ENCODE measurements around the gene NUP93. TPM values are rescaled to one million over a fixed set of nuclear protein-coding genes. Genes with fewer than 3 reads are reported as not detected.

NUP93 gene
- total and polyA plus RNA-seq, 7 donors, result 13.8 to 35.8 (median 21.4) TPM

DNA sequence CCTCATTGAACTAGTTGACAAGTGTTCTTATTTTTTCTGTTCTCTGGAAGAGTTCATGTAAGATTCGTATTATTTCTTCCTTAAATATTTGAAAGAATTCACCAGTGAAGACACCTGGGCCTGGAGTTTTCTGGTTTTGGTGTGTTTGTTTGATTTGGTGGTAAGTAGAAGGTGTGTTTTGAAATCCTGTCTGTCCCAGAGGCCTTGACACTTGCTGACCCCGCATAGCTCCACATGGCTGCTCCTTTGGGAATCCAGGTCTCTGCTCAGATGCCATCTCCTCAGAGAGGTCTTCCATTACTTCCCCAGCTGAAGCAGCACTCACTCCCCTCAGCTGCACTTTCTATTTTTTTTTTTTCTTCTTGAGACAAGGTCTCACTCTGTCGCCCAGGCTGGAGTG is 5.7 kb upstream of the NUP93 start:
- DNase-seq, result no peak
- H3K27me3 ChIP-seq, result no peaks in the 10 kb centered on the region
- peaks cover 0 to 17% (median 9%) of the 10 kb centered on the region in 4 donors for H3K4me1 ChIP-seq
- TF ChIP-seq POLR2A (IDR thresholded peaks at IDR 0.05), result no peak
- TF ChIP-seq, protein P1, sequence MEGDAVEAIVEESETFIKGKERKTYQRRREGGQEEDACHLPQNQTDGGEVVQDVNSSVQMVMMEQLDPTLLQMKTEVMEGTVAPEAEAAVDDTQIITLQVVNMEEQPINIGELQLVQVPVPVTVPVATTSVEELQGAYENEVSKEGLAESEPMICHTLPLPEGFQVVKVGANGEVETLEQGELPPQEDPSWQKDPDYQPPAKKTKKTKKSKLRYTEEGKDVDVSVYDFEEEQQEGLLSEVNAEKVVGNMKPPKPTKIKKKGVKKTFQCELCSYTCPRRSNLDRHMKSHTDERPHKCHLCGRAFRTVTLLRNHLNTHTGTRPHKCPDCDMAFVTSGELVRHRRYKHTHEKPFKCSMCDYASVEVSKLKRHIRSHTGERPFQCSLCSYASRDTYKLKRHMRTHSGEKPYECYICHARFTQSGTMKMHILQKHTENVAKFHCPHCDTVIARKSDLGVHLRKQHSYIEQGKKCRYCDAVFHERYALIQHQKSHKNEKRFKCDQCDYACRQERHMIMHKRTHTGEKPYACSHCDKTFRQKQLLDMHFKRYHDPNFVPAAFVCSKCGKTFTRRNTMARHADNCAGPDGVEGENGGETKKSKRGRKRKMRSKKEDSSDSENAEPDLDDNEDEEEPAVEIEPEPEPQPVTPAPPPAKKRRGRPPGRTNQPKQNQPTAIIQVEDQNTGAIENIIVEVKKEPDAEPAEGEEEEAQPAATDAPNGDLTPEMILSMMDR (IDR thresholded peaks at IDR 0.05), result no peak
- WGBS, 2 donors, result 93% methylated on average over 3 of the region's 3 CpGs
- no peak overlapping the region for H3K4me3 ChIP-seq
- H3K9me3 ChIP-seq, result no peaks in the 10 kb centered on the region
- intact Hi-C loops (cut with DNase I), result no loop called here
- no peak overlapping the region for H3K27ac ChIP-seq
- no peaks in the 10 kb centered on the region for H3K36me3 ChIP-seq

DNA sequence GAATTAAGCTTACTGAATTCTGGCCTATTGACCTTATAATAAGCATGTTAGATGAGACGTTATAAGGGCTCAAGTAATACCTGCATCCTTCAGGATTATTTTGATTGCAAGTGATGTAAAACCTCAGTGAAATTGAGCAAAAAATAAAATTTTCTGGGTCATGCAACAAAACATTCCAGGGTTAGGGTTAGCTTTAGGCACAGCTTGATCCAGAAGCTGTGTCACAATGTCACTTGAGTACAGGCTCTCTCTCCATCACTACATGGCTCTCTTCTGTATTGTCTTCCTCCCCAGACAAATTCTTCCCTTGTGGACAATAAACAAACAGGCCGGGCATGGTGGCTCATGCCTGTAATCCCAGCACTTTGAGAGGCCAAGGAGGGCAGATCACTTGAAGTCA is 3.6 kb upstream of the NUP93 start:
- Histone ChIP-seq H3K27ac (no peak overlapping the region), H3K36me3 (no peaks in the 10 kb centered on the region), H3K4me3 (no peak overlapping the region), H3K4me1 (peaks cover 0 to 27% (median 18%) of the 10 kb centered on the region in 4 donors), H3K27me3 (no peaks in the 10 kb centered on the region), H3K9me3 (no peaks in the 10 kb centered on the region)
- DNase-seq, result no peak
- intact Hi-C loops (cut with DNase I), result no loop called here
- no peak for TF ChIP-seq POLR2AphosphoS5 (IDR thresholded peaks at IDR 0.05)
- TF ChIP-seq, protein P1 (IDR thresholded peaks at IDR 0.05), result no peak
- no peak for TF ChIP-seq POLR2A (IDR thresholded peaks at IDR 0.05)
- TF ChIP-seq EP300 (IDR thresholded peaks at IDR 0.05), result no peak
- WGBS, 2 donors, result 85% methylated on average over 2 of the region's 2 CpGs

- Histone ChIP-seq H3K27me3 (no peaks in the 10 kb centered on the region), H3K4me1 (peaks cover 0 to 27% (median 18%) of the 10 kb centered on the region in 4 donors), H3K9me3 (no peaks in the 10 kb centered on the region), H3K27ac (no peak overlapping the region), H3K36me3 (no peaks in the 10 kb centered on the region), H3K4me3 (no peak overlapping the region)
- 91 to 94% methylated on average over 6 of the region's 6 CpGs for WGBS, 2 donors
- TF ChIP-seq, protein P1 (IDR thresholded peaks at IDR 0.05), result no peak
- TF ChIP-seq POLR2A (IDR thresholded peaks at IDR 0.05) (no peak), POLR2AphosphoS5 (IDR thresholded peaks at IDR 0.05) (no peak), EP300 (IDR thresholded peaks at IDR 0.05) (no peak)
- DNase-seq, result no peak
- intact Hi-C loops (cut with DNase I), result no loop called here
These were observed 3.0 kb upstream of the NUP93 start for GRCh38 chr16:56726926-56727325.

DNA sequence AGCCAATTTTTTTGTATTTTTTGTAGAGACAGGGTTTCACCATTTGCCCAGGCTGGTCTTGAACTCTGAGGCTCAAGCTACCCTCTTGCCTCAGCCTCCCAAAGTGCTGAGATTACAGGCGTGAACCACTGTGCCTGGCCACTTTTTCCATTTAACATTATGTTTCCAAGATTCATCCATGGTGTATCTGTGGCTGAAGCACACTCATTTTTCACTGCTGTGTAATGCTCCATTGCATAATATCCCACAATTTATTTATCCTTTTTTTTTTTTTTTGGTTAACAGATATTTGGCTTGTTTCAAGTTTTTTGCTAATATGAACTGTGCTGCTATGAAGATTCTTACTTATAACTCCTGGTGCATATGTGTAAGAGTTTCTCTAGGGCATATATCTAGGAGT is 1.9 kb upstream of the NUP93 start:
- no peak for DNase-seq
- Histone ChIP-seq H3K27ac (no peak overlapping the region), H3K27me3 (no peaks in the 10 kb centered on the region), H3K36me3 (no peaks in the 10 kb centered on the region), H3K4me1 (peaks cover 0 to 27% (median 18%) of the 10 kb centered on the region in 4 donors), H3K9me3 (no peaks in the 10 kb centered on the region), H3K4me3 (no peak overlapping the region)
- intact Hi-C loops (cut with DNase I), result no loop called here
- TF ChIP-seq EP300 (IDR thresholded peaks at IDR 0.05) (no peak), POLR2A (IDR thresholded peaks at IDR 0.05) (no peak)
- 93% methylated on average over 1 of the region's 1 CpG for WGBS, 2 donors

GRCh38 chr16:56728980-56729734 is 772 bp upstream of the NUP93 start:
- Histone ChIP-seq H3K9me3 (no peaks in the 10 kb centered on the region), H3K36me3 (no peaks in the 10 kb centered on the region), H3K4me1 (peaks cover 0 to 27% (median 18%) of the 10 kb centered on the region in 4 donors), H3K4me3 (peak overlapping the region; percentile 53 to 97 (median 86)), H3K27me3 (no peaks in the 10 kb centered on the region), H3K27ac (peak overlapping the region; percentile 81 to 84 (median 83))
- intact Hi-C loops (cut with DNase I), result no loop called here
- no peak for DNase-seq
- no peak for TF ChIP-seq POLR2AphosphoS5 (IDR thresholded peaks at IDR 0.05)
- TF ChIP-seq, protein P1 (IDR thresholded peaks at IDR 0.05), result no peak
- TF ChIP-seq EP300 (IDR thresholded peaks at IDR 0.05), result no peak
- TF ChIP-seq POLR2A (IDR thresholded peaks at IDR 0.05), result no peak
- WGBS, 2 donors, result 47 to 50% methylated on average over 8 of the region's 8 CpGs
